ENCODE measurements around the gene ASCC2.
A peak's percentile ranks its signal among the peaks of the same experiment; 100 is the strongest.

Gene ASCC2

GRCh38 chr22:29780748-29781676 lies 57.1 kb downstream of the ASCC2 start:
- Histone ChIP-seq H3K4me2 (ENCODE audit: low read length) (no peak overlapping the region), H3K79me2 (no peaks in the 10 kb centered on the region), H3K4me1 (peaks cover 14% of the 10 kb centered on the region), H3K9me3 (ENCODE audit: control insufficient read depth, low read length) (no peaks in the 10 kb centered on the region), H3K27me3 (ENCODE audit: control insufficient read depth, insufficient read depth, low read length) (no peaks in the 10 kb centered on the region), H3K27ac (peak overlapping the region; percentile 43), H3K4me3 (ENCODE audit: low read depth, low read length) (no peak overlapping the region), H3K36me3 (ENCODE audit: control insufficient read depth, insufficient read depth, low read length) (no peaks in the 10 kb centered on the region), H3K9ac (no peak overlapping the region), H2AFZ (peak overlapping the region; percentile 69)
- TF ChIP-seq CTCF (IDR thresholded peaks at IDR 0.05) = no peak

DNA sequence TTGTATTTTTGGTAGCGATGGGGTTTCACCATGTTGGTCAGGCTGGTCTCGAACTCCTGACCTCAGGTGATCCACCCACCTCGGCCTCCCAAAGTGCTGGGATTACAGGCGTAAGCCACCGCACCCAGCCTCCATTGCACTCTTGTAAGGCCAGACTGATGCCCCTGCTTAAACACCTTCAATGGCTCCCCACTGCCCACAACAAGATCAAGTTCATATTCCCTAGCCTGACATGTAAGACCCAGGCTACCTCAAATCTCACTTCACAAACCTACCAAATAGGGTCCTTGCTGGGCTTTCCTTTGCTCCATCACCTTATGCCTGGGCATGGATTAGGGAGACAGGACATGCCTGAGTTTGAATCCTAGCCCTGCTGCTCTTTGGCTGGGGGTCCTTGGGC lies 57.9 kb downstream of the ASCC2 start:
- TF ChIP-seq CTCF (IDR thresholded peaks at IDR 0.05) = no peak
- Histone ChIP-seq H3K27ac (peak overlapping the region; percentile 43), H3K36me3 (ENCODE audit: control insufficient read depth, insufficient read depth, low read length) (no peaks in the 10 kb centered on the region), H3K79me2 (no peaks in the 10 kb centered on the region), H3K4me3 (ENCODE audit: low read depth, low read length) (no peak overlapping the region), H2AFZ (no peak overlapping the region), H3K9ac (no peak overlapping the region), H3K4me1 (peaks cover 14% of the 10 kb centered on the region), H3K4me2 (ENCODE audit: low read length) (no peak overlapping the region), H3K27me3 (ENCODE audit: control insufficient read depth, insufficient read depth, low read length) (no peaks in the 10 kb centered on the region), H3K9me3 (ENCODE audit: control insufficient read depth, low read length) (no peaks in the 10 kb centered on the region)

- Histone ChIP-seq H2AFZ (no peak overlapping the region), H3K9ac (no peak overlapping the region), H3K27ac (no peak overlapping the region), H3K4me2 (ENCODE audit: low read length) (no peak overlapping the region), H3K9me3 (ENCODE audit: control insufficient read depth, low read length) (no peaks in the 10 kb centered on the region), H3K4me1 (no peaks in the 10 kb centered on the region), H3K4me3 (ENCODE audit: low read depth, low read length) (no peak overlapping the region), H3K79me2 (no peaks in the 10 kb centered on the region), H3K27me3 (ENCODE audit: control insufficient read depth, insufficient read depth, low read length) (no peaks in the 10 kb centered on the region), H3K36me3 (ENCODE audit: control insufficient read depth, insufficient read depth, low read length) (no peaks in the 10 kb centered on the region)
- no peak for TF ChIP-seq CTCF (IDR thresholded peaks at IDR 0.05)
Measured at GRCh38 chr22:29773233-29773632, 64.8 kb downstream of the ASCC2 start.

DNA sequence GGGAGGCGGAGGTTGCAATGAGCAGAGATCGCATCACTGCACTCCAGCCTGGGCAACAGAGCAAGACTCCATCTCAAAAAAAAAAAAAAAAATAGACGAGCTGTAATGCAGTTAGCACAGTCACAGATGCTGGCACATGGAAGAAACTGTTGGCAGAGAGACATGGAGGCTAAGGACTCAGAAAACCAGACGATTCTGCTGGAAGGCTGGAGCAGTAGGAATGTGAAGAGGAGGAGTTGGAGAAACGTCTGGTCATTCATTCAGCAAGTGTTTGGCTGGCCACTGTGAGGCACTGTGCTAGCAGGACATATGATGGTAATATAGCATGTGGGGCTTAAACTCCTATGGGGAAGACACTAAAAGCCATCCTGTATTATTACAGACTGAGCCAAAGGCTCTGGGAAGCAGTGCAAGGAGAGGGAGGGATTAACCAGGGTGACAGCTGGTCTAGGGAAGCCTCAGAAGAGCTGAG lies 65.9 kb downstream of the ASCC2 start:
- Histone ChIP-seq H3K27ac (no peak overlapping the region), H3K27me3 (ENCODE audit: control insufficient read depth, insufficient read depth, low read length) (no peaks in the 10 kb centered on the region), H3K4me2 (ENCODE audit: low read length) (no peak overlapping the region), H3K4me1 (no peaks in the 10 kb centered on the region), H3K36me3 (ENCODE audit: control insufficient read depth, insufficient read depth, low read length) (no peaks in the 10 kb centered on the region), H2AFZ (no peak overlapping the region), H3K9ac (no peak overlapping the region), H3K79me2 (peaks cover 6% of the 10 kb centered on the region), H3K4me3 (ENCODE audit: low read depth, low read length) (no peak overlapping the region), H3K9me3 (ENCODE audit: control insufficient read depth, low read length) (no peaks in the 10 kb centered on the region)
- no peak for TF ChIP-seq CTCF (IDR thresholded peaks at IDR 0.05)
